ENCODE measurements around the gene H1-8.

Gene H1-8

GRCh38 chr3:129552287-129553050 lies 9.5 kb downstream of the H1-8 start:
- H3K4me3 ChIP-seq (ENCODE audit: control insufficient read depth, low read depth, low read length): no peak overlapping the region
- no peak for TF ChIP-seq CTCF (conservative IDR thresholded peaks at IDR 0.05; ENCODE audit: control insufficient read depth, insufficient read depth, low read depth, low read length)
- no peak for DNase-seq (ENCODE audit: low read depth)

- no peak for DNase-seq (ENCODE audit: low read depth)
- TF ChIP-seq CTCF (conservative IDR thresholded peaks at IDR 0.05; ENCODE audit: control insufficient read depth, insufficient read depth, low read depth, low read length): no peak
- no peak overlapping the region for H3K4me3 ChIP-seq (ENCODE audit: control insufficient read depth, low read depth, low read length)
Observed at GRCh38 chr3:129553171-129553570, 10.2 kb downstream of the H1-8 start.

- no peak for TF ChIP-seq CTCF (conservative IDR thresholded peaks at IDR 0.05; ENCODE audit: control insufficient read depth, insufficient read depth, low read depth, low read length)
- H3K4me3 ChIP-seq (ENCODE audit: control insufficient read depth, low read depth, low read length): no peak overlapping the region
- no peak for DNase-seq (ENCODE audit: low read depth)
Observed at GRCh38 chr3:129553719-129554118, 10.7 kb downstream of the H1-8 start.

GRCh38 chr3:129554356-129555152 lies 11.6 kb downstream of the H1-8 start:
- DNase-seq (ENCODE audit: low read depth): no peak
- H3K4me3 ChIP-seq (ENCODE audit: control insufficient read depth, low read depth, low read length): no peak overlapping the region
- no peak for TF ChIP-seq CTCF (conservative IDR thresholded peaks at IDR 0.05; ENCODE audit: control insufficient read depth, insufficient read depth, low read depth, low read length)

- no peak for DNase-seq (ENCODE audit: low read depth)
- TF ChIP-seq CTCF (conservative IDR thresholded peaks at IDR 0.05; ENCODE audit: control insufficient read depth, insufficient read depth, low read depth, low read length): no peak
- no peak overlapping the region for H3K4me3 ChIP-seq (ENCODE audit: control insufficient read depth, low read depth, low read length)
Observed at GRCh38 chr3:129555153-129555550, 12.2 kb downstream of the H1-8 start.

GRCh38 chr3:129555616-129556357 lies 12.8 kb downstream of the H1-8 start:
- no peak for DNase-seq (ENCODE audit: low read depth)
- H3K4me3 ChIP-seq (ENCODE audit: control insufficient read depth, low read depth, low read length): no peak overlapping the region

More at GRCh38 chr3:129555616-129556357, 12.8 kb downstream of the H1-8 start:
- TF ChIP-seq CTCF (conservative IDR thresholded peaks at IDR 0.05; ENCODE audit: control insufficient read depth, insufficient read depth, low read depth, low read length): no peak
